Right atrium auricular region (tissue), 2 donors: ENCODE results near the gene IFNL3. TPM values are rescaled to one million over a fixed set of nuclear protein-coding genes. Genes with fewer than 3 reads are reported as not detected.
A peak's percentile ranks its signal among the peaks of the same experiment; 100 is the strongest.
"Not testable (repeated sequence)": the region's sequence is repeated elsewhere in the genome, so short reads cannot be mapped to it uniquely, and the experiment has no call there.

Experiments used
- DNase-seq: peaks from one replicate; pipeline ENCODE4 v3.0.0-alpha.2; 2019; ENCODE audit warnings: low spot score
- H3K27ac ChIP-seq, 2 donors: fragments of 200-600 bp; sonication (generic); 1 replicate in 1 of 2; 2 replicates in 1 of 2; pipeline ENCODE4 v1.5.1; 2016 to 2019
- H3K27me3 ChIP-seq, 2 donors: fragments of 200-600 bp; sonication (generic); one replicate each; pipeline versions ENCODE4 v1.5.1 to v1.6.0; 2017 to 2019
- H3K36me3 ChIP-seq: fragments of 200-600 bp; sonication (generic); one replicate; pipeline ENCODE4 v1.5.1; 2016
- H3K4me1 ChIP-seq, 2 donors: fragments of 200-600 bp; sonication (generic); one replicate each; pipeline versions ENCODE4 v1.5.1 to v1.6.0; 2017 to 2019
- H3K4me3 ChIP-seq, 2 donors: fragments of 200-600 bp; sonication (generic); 1 replicate in 1 of 2; 2 replicates in 1 of 2; pipeline ENCODE4 v1.5.1; 2017 to 2019; ENCODE audit warnings: mild to moderate bottlenecking in 1 of 2, moderate library complexity in 1 of 2
- H3K9me3 ChIP-seq, 2 donors: fragments of 200-600 bp; sonication (generic); one replicate each; pipeline ENCODE4 v1.5.1; 2019
- CTCF ChIP-seq, 2 donors: fragments of 200-600 bp; sonication (generic); IDR thresholded peaks; one replicate each; pipeline ENCODE4 v1.5.1; 2019; ENCODE audit warnings: antibody characterized with exemption in 2 of 2
- total RNA-seq, 2 donors: library from RNA; depleted of rRNA; stranded (reverse); fragments of >200 nt; gene quantifications; one replicate each; pipeline ENCODE4 v1.1.0, GENCODE V29; 2016

The IFNL3 gene
- total RNA-seq, 2 donors from 2014 or later, result not detected

- TF ChIP-seq CTCF (IDR thresholded peaks at IDR 0.05), result no peak
- no peaks in the 10 kb centered on the region for H3K9me3 ChIP-seq
Observed at GRCh38 chr19:39248806-39249205, 4.0 kb upstream of the IFNL3 start, which contains the start of gene IFNL4. Gene IFNL4 (minus strand): TSS chr19:39248856.

GRCh38 chr19:39247701-39248664, 3.2 kb upstream of the IFNL3 start:
- Histone ChIP-seq H3K27me3 (peaks cover 4 to 14% of the 10 kb centered on the region in 2 donors), H3K4me1 (peaks cover 0 to 12% of the 10 kb centered on the region in 2 donors), H3K9me3 (no peaks in the 10 kb centered on the region), H3K4me3 (peak overlapping the region in 1 of 2 donors; percentile 27), H3K27ac (no peak overlapping the region), H3K36me3 (no peaks in the 10 kb centered on the region)
- no peak for DNase-seq
- no peak for TF ChIP-seq CTCF (IDR thresholded peaks at IDR 0.05)

More at GRCh38 chr19:39248806-39249205, 4.0 kb upstream of the IFNL3 start, which contains the start of gene IFNL4:
- Histone ChIP-seq H3K4me3 (peak within 1 kb of the TSS in 1 of 2 donors; percentile 27), H3K27me3 (peaks cover 4 to 14% of the 10 kb centered on the region in 2 donors), H3K36me3 (no peaks in the 10 kb centered on the region), H3K4me1 (peaks cover 0 to 12% of the 10 kb centered on the region in 2 donors), H3K27ac (no peak within 1 kb of the TSS)
- DNase-seq, result no peak

- Histone ChIP-seq H3K36me3 (no peaks in the 10 kb centered on the region), H3K27me3 (peaks cover 4 to 14% of the 10 kb centered on the region in 2 donors), H3K4me1 (peaks cover 0 to 12% of the 10 kb centered on the region in 2 donors), H3K4me3 (peak overlapping the region in 1 of 2 donors; percentile 27), H3K27ac (no peak overlapping the region), H3K9me3 (no peaks in the 10 kb centered on the region)
- DNase-seq, result no peak
- TF ChIP-seq CTCF (IDR thresholded peaks at IDR 0.05), result no peak
Observed at GRCh38 chr19:39246951-39247669, 2.3 kb upstream of the IFNL3 start.

GRCh38 chr19:39245166-39245565, 360 bp upstream of the IFNL3 start:
- H3K27me3 ChIP-seq, result peaks cover 4 to 14% of the 10 kb centered on the region in 2 donors
- H3K4me1 ChIP-seq, result peaks cover 0 to 12% of the 10 kb centered on the region in 2 donors
- not testable (repeated sequence) for DNase-seq, H3K36me3 ChIP-seq, H3K9me3 ChIP-seq, H3K27ac ChIP-seq, H3K4me3 ChIP-seq

- not testable (repeated sequence) for DNase-seq, H3K9me3 ChIP-seq, H3K36me3 ChIP-seq, H3K4me3 ChIP-seq, H3K27ac ChIP-seq
- Histone ChIP-seq H3K27me3 (peaks cover 4 to 14% of the 10 kb centered on the region in 2 donors), H3K4me1 (peaks cover 0 to 12% of the 10 kb centered on the region in 2 donors)
Observed at GRCh38 chr19:39243741-39244140, 1.1 kb downstream of the IFNL3 start.

GRCh38 chr19:39240421-39240820, 4.4 kb downstream of the IFNL3 start:
- Histone ChIP-seq H3K27me3 (no peaks in the 10 kb centered on the region), H3K9me3 (no peaks in the 10 kb centered on the region)
- TF ChIP-seq CTCF (IDR thresholded peaks at IDR 0.05), result no peak

More at GRCh38 chr19:39240421-39240820, 4.4 kb downstream of the IFNL3 start:
- no peak overlapping the region for H3K27ac ChIP-seq
- no peaks in the 10 kb centered on the region for H3K4me1 ChIP-seq
- H3K4me3 ChIP-seq, result no peak overlapping the region
- no peak for DNase-seq
- no peaks in the 10 kb centered on the region for H3K36me3 ChIP-seq
